ENCODE results near the gene MCTP1. TPM values are rescaled to one million over a fixed set of nuclear protein-coding genes. Genes with fewer than 3 reads are reported as not detected.

MCTP1 gene
- total and polyA plus RNA-seq, 2 of the 13 experiments (the other 11 are each of a cell fraction or from before 2014, with no cell fraction given) = 0.15 to 0.48 TPM

DNA sequence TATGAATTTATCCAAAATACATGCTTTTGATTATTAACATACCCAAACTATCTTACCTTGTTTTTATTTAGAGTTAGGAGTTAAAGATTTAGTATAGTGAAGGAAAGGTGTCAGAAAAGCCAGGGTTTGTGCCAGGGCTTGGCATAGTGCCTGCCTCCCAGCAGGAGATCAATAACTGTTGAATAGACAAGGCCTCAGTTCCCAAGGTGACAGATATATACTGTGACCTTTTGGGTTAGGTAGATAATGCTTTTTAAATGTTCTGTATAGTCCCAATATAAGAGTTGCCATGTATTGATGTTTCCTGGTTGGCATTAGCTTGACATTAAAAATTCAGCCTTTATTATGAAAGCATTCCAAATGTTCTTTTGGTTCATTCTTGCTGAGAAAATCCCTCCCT lies 121.8 kb downstream of the MCTP1 start:
- no peak overlapping the region for H3K4me2 ChIP-seq (ENCODE audit: low read depth, low read length)
- no peak overlapping the region for H2AFZ ChIP-seq (ENCODE audit: low read length)
- FAIRE-seq = no peak
- H3K9me3 ChIP-seq (ENCODE audit: low read length) = no peaks in the 10 kb centered on the region
- DNase-seq (ENCODE audit: low spot score) = no peak
- intact Hi-C loops (cut with micrococcal nuclease; ENCODE audit: unreplicated experiment) (no loop called here), in situ Hi-C loops (cut with HindIII; ENCODE audit: extremely low pct_ligation_motif_present, low pct_unique_long_range_greater_than_20kb) (no loop called here)
- POLR2A ChIA-PET = no interaction called here
- no peaks in the 10 kb centered on the region for H3K79me2 ChIP-seq (ENCODE audit: insufficient read depth, low read length)
- H3K4me1 ChIP-seq (ENCODE audit: insufficient read depth, low read length) = no peaks in the 10 kb centered on the region
- no peak for TF ChIP-seq MTF2 (CRISPR knock-in tag; IDR thresholded peaks at IDR 0.05; ENCODE audit: borderline replicate concordance)
- no peak for TF ChIP-seq ZNF552 (CRISPR knock-in tag; IDR thresholded peaks at IDR 0.05; ENCODE audit: borderline replicate concordance)
- no peak for TF ChIP-seq ZNF101 (CRISPR knock-in tag; IDR thresholded peaks at IDR 0.05; ENCODE audit: borderline replicate concordance, low read depth)
- no peak for TF ChIP-seq ZBTB44 (CRISPR knock-in tag; IDR thresholded peaks at IDR 0.05)
- no peak for TF ChIP-seq ZBTB7B (CRISPR knock-in tag; IDR thresholded peaks at IDR 0.05)
- TF ChIP-seq, protein P1, sequence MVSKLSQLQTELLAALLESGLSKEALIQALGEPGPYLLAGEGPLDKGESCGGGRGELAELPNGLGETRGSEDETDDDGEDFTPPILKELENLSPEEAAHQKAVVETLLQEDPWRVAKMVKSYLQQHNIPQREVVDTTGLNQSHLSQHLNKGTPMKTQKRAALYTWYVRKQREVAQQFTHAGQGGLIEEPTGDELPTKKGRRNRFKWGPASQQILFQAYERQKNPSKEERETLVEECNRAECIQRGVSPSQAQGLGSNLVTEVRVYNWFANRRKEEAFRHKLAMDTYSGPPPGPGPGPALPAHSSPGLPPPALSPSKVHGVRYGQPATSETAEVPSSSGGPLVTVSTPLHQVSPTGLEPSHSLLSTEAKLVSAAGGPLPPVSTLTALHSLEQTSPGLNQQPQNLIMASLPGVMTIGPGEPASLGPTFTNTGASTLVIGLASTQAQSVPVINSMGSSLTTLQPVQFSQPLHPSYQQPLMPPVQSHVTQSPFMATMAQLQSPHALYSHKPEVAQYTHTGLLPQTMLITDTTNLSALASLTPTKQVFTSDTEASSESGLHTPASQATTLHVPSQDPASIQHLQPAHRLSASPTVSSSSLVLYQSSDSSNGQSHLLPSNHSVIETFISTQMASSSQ (IDR thresholded peaks at IDR 0.05; ENCODE audit: low read depth) = no peak
- TF ChIP-seq, protein P1 (CRISPR knock-in tag; IDR thresholded peaks at IDR 0.05; ENCODE audit: borderline replicate concordance) = no peak
- no peak for TF ChIP-seq TBX3 (IDR thresholded peaks at IDR 0.05; ENCODE audit: borderline replicate concordance)
- no peak for TF ChIP-seq TSC22D2 (CRISPR knock-in tag; IDR thresholded peaks at IDR 0.05; ENCODE audit: borderline replicate concordance)
- no peak for TF ChIP-seq FOXA3 (CRISPR knock-in tag; IDR thresholded peaks at IDR 0.05)
- TF ChIP-seq GATAD2A (CRISPR knock-in tag; IDR thresholded peaks at IDR 0.05) = no peak
- no peak for TF ChIP-seq ZNF883 (CRISPR knock-in tag; IDR thresholded peaks at IDR 0.05; ENCODE audit: not compliant biosample characterization)
- ATAC-seq = no peak
- no peak overlapping the region for H3K9ac ChIP-seq (ENCODE audit: insufficient read depth, low read depth, low read length)
- CTCF ChIA-PET (ENCODE audit: low intra/inter-chr PET ratio, low total read pairs) = no interaction called here
- H3K4me3 ChIP-seq (replicated peaks in 1 of 3; ENCODE audit: insufficient read depth in 1 of 3, low read depth in 2 of 3, low read length in 3 of 3) = no peak overlapping the region
- H3K27ac ChIP-seq (ENCODE audit: extremely low read length, insufficient read depth, low read length) = no peak overlapping the region
- no peaks in the 10 kb centered on the region for H4K20me1 ChIP-seq (ENCODE audit: insufficient read depth, low read length)
- no TSS peak for BruUV-seq (replicated peaks)
- no peaks in the 10 kb centered on the region for H3K27me3 ChIP-seq (ENCODE audit: control insufficient read depth in 1 of 2, insufficient read depth in 2 of 2, low read length in 2 of 2)
- no peaks in the 10 kb centered on the region for H3K36me3 ChIP-seq (replicated peaks in 1 of 2; ENCODE audit: control insufficient read depth in 1 of 2, insufficient read depth in 2 of 2, low read length in 2 of 2)
